Measurements from ENCODE around the gene SPRED2. TPM values are rescaled to one million over a fixed set of nuclear protein-coding genes. Genes with fewer than 3 reads are reported as not detected.

The SPRED2 gene
- total and polyA plus RNA-seq, 4 donors = 6.7 to 7.5 (median 7.1) TPM

DNA sequence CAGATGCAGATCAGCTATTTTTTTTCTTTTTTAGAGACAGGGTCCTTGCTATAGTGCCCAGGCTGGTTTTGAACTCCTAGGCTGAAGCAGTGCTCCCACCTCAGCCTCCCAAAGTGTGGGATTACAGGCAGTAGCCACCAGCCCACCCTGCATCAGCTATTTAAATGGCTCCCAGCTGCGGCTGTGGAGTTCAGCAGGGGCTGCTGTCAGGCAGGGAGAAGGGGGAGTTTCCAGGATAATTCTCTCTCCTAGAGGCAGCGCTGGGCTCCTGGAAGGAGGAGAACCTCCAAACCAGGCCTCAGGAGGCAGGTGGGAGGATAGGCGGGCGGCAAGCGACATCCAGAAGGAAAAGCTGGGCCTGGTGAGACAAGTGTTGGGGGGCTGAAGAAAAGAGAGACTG lies 139.0 kb downstream of the SPRED2 start:
- H3K36me3 ChIP-seq (ENCODE audit: control insufficient read depth in 4 of 4, insufficient read depth in 3 of 4, low read depth in 1 of 4, low read length in 3 of 4) = no peaks in the 10 kb centered on the region
- DNase-seq (ENCODE audit: low spot score) = no peak
- no peak overlapping the region for H3K9ac ChIP-seq (ENCODE audit: low read depth in 1 of 2, low read length in 2 of 2)
- H3K27ac ChIP-seq (ENCODE audit: low read depth in 1 of 2, low read length in 2 of 2) = no peak overlapping the region
- WGBS = 96% methylated on average over 5 of the region's 5 CpGs
- no peaks in the 10 kb centered on the region for H3K9me3 ChIP-seq (ENCODE audit: control insufficient read depth in 4 of 4, low read length in 3 of 4)
- H3K4me1 ChIP-seq (ENCODE audit: control insufficient read depth in 4 of 4, insufficient read depth in 4 of 4, low read length in 3 of 4) = no peaks in the 10 kb centered on the region
- no peaks in the 10 kb centered on the region for H3K27me3 ChIP-seq (ENCODE audit: control insufficient read depth in 4 of 4, insufficient read depth in 4 of 4, low read length in 3 of 4)
- H3K4me3 ChIP-seq (ENCODE audit: low read depth in 1 of 3, low read length in 3 of 3) = no peak overlapping the region
- TF ChIP-seq FOXA2 (IDR thresholded peaks at IDR 0.05) = no peak
- TF ChIP-seq, protein P1, sequence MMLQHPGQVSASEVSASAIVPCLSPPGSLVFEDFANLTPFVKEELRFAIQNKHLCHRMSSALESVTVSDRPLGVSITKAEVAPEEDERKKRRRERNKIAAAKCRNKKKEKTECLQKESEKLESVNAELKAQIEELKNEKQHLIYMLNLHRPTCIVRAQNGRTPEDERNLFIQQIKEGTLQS (IDR thresholded peaks at IDR 0.05) = no peak
- TF ChIP-seq, protein P2, sequence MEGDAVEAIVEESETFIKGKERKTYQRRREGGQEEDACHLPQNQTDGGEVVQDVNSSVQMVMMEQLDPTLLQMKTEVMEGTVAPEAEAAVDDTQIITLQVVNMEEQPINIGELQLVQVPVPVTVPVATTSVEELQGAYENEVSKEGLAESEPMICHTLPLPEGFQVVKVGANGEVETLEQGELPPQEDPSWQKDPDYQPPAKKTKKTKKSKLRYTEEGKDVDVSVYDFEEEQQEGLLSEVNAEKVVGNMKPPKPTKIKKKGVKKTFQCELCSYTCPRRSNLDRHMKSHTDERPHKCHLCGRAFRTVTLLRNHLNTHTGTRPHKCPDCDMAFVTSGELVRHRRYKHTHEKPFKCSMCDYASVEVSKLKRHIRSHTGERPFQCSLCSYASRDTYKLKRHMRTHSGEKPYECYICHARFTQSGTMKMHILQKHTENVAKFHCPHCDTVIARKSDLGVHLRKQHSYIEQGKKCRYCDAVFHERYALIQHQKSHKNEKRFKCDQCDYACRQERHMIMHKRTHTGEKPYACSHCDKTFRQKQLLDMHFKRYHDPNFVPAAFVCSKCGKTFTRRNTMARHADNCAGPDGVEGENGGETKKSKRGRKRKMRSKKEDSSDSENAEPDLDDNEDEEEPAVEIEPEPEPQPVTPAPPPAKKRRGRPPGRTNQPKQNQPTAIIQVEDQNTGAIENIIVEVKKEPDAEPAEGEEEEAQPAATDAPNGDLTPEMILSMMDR (IDR thresholded peaks at IDR 0.05; ENCODE audit: low read depth, low read length, missing input control) = no peak
- TF ChIP-seq, protein P3, sequence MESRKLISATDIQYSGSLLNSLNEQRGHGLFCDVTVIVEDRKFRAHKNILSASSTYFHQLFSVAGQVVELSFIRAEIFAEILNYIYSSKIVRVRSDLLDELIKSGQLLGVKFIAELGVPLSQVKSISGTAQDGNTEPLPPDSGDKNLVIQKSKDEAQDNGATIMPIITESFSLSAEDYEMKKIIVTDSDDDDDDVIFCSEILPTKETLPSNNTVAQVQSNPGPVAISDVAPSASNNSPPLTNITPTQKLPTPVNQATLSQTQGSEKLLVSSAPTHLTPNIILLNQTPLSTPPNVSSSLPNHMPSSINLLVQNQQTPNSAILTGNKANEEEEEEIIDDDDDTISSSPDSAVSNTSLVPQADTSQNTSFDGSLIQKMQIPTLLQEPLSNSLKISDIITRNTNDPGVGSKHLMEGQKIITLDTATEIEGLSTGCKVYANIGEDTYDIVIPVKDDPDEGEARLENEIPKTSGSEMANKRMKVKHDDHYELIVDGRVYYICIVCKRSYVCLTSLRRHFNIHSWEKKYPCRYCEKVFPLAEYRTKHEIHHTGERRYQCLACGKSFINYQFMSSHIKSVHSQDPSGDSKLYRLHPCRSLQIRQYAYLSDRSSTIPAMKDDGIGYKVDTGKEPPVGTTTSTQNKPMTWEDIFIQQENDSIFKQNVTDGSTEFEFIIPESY (IDR thresholded peaks at IDR 0.05) = no peak
- TF ChIP-seq GABPA (IDR thresholded peaks at IDR 0.05 in 1 of 2, conservative IDR thresholded peaks at IDR 0.05 in 1 of 2) = no peak
- TF ChIP-seq RXRA (IDR thresholded peaks at IDR 0.05) = no peak
- no peak for TF ChIP-seq JUND (IDR thresholded peaks at IDR 0.05)

DNA sequence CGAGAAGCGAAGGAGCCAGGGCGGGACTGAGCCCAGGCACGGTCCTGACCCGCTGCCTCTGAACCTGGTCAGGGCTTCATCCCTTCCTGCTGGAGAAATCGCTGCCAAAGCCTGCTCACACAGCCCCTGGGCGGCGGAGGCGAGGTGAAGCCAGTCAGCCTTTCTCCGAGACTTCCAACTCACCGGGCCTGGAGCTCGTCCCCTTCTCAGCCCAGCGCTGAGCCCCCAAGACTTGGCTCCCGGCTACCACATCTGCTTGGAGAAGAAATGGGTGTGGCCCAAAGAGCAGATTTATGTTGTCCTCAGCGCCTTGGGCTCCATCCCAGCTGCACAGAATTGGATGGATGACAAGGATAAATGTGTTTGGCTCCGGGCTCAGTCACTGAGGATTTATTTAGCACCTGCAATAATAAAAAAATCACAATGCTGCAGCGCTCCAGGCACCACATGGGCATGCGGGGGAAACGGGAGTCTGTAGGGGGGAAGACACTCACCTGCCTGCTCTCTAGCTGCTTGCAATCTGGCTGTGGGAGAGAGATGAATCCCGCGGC lies 139.9 kb downstream of the SPRED2 start:
- Histone ChIP-seq H3K4me1 (ENCODE audit: control insufficient read depth in 4 of 4, insufficient read depth in 4 of 4, low read length in 3 of 4) (no peaks in the 10 kb centered on the region), H3K9me3 (ENCODE audit: control insufficient read depth in 4 of 4, low read length in 3 of 4) (no peaks in the 10 kb centered on the region), H3K27ac (ENCODE audit: low read depth in 1 of 2, low read length in 2 of 2) (no peak overlapping the region), H3K27me3 (ENCODE audit: control insufficient read depth in 4 of 4, insufficient read depth in 4 of 4, low read length in 3 of 4) (no peaks in the 10 kb centered on the region), H3K9ac (ENCODE audit: low read depth in 1 of 2, low read length in 2 of 2) (no peak overlapping the region), H3K4me3 (ENCODE audit: low read depth in 1 of 3, low read length in 3 of 3) (no peak overlapping the region), H3K36me3 (ENCODE audit: control insufficient read depth in 4 of 4, insufficient read depth in 3 of 4, low read depth in 1 of 4, low read length in 3 of 4) (no peaks in the 10 kb centered on the region)
- WGBS = 87% methylated on average over 21 of the region's 21 CpGs
- TF ChIP-seq RAD21 (IDR thresholded peaks at IDR 0.05) (no peak), FOXA2 (IDR thresholded peaks at IDR 0.05) (no peak), JUND (IDR thresholded peaks at IDR 0.05) (no peak), SP1 (IDR thresholded peaks at IDR 0.05) (no peak), HNF4G (IDR thresholded peaks at IDR 0.05) (no peak), GABPA (IDR thresholded peaks at IDR 0.05 in 1 of 2, conservative IDR thresholded peaks at IDR 0.05 in 1 of 2) (no peak), FOXA1 (IDR thresholded peaks at IDR 0.05) (no peak), HNF4A (conservative IDR thresholded peaks at IDR 0.05) (no peak), NR2F2 (IDR thresholded peaks at IDR 0.05) (no peak), YY1 (IDR thresholded peaks at IDR 0.05) (no peak), TAF1 (conservative IDR thresholded peaks at IDR 0.05) (no peak), EGR1 (IDR thresholded peaks at IDR 0.05; ENCODE audit: low read depth in 2 of 2) (no peak), RXRA (IDR thresholded peaks at IDR 0.05) (no peak)
- TF ChIP-seq, protein P3 (IDR thresholded peaks at IDR 0.05) = no peak
- TF ChIP-seq, protein P4, sequence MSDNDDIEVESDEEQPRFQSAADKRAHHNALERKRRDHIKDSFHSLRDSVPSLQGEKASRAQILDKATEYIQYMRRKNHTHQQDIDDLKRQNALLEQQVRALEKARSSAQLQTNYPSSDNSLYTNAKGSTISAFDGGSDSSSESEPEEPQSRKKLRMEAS (IDR thresholded peaks at IDR 0.05) = no peak
- TF ChIP-seq, protein P5, sequence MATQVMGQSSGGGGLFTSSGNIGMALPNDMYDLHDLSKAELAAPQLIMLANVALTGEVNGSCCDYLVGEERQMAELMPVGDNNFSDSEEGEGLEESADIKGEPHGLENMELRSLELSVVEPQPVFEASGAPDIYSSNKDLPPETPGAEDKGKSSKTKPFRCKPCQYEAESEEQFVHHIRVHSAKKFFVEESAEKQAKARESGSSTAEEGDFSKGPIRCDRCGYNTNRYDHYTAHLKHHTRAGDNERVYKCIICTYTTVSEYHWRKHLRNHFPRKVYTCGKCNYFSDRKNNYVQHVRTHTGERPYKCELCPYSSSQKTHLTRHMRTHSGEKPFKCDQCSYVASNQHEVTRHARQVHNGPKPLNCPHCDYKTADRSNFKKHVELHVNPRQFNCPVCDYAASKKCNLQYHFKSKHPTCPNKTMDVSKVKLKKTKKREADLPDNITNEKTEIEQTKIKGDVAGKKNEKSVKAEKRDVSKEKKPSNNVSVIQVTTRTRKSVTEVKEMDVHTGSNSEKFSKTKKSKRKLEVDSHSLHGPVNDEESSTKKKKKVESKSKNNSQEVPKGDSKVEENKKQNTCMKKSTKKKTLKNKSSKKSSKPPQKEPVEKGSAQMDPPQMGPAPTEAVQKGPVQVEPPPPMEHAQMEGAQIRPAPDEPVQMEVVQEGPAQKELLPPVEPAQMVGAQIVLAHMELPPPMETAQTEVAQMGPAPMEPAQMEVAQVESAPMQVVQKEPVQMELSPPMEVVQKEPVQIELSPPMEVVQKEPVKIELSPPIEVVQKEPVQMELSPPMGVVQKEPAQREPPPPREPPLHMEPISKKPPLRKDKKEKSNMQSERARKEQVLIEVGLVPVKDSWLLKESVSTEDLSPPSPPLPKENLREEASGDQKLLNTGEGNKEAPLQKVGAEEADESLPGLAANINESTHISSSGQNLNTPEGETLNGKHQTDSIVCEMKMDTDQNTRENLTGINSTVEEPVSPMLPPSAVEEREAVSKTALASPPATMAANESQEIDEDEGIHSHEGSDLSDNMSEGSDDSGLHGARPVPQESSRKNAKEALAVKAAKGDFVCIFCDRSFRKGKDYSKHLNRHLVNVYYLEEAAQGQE (IDR thresholded peaks at IDR 0.05) = no peak
- TF ChIP-seq, protein P1 (IDR thresholded peaks at IDR 0.05) = no peak
- TF ChIP-seq, protein P2 (IDR thresholded peaks at IDR 0.05; ENCODE audit: low read depth, low read length, missing input control) = no peak
- no peak for DNase-seq (ENCODE audit: low spot score)
